Hepatocyte (in vitro differentiated cells): ENCODE data around the gene RUVBL2.

Experiments
- EZH2 ChIP-seq: fragments of 200-600 bp; sonication (generic); IDR thresholded peaks from 2 replicates; pipeline ENCODE4 v1.6.1; 2016; ENCODE audit warnings: antibody characterized with exemption, mild to moderate bottlenecking, borderline replicate concordance
- EZH2phosphoT487 ChIP-seq: fragments of 200-600 bp; sonication (generic); IDR thresholded peaks from one replicate; pipeline ENCODE4 v1.6.1; 2018; ENCODE audit warnings: antibody characterized with exemption, mild to moderate bottlenecking, low read depth, moderate library complexity; ENCODE audit not compliant: unreplicated experiment, severe bottlenecking
- TF ChIP-seq, protein P1 (sequence below): fragments of 200-600 bp; sonication (generic); IDR thresholded peaks from 2 replicates; pipeline ENCODE4 v1.5.1; 2016; ENCODE audit warnings: antibody characterized with exemption, mild to moderate bottlenecking; ENCODE audit not compliant: poor library complexity

DNA sequence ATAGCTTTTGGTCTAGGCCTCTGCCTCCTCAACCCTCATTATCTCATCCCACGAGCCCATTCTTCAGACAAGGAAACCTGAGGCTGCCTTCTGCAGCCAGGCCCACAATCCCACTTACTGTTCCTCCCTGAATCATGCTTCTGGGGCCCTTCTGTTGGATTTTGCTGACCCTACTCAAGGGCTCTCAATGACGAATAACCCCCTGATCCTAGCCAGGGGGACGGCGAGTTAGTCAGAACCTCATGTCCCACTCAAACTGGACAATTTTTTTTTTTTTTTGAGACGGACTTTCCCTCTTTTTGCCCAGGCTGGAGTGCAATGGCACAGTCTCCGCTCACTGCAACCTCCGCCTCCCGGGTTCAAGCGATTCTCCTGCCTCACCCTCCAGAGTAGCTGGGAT is 28.4 kb downstream of the RUVBL2 start:
- TF ChIP-seq EZH2 (no peak), EZH2phosphoT487 (no peak)
- TF ChIP-seq, protein P1, sequence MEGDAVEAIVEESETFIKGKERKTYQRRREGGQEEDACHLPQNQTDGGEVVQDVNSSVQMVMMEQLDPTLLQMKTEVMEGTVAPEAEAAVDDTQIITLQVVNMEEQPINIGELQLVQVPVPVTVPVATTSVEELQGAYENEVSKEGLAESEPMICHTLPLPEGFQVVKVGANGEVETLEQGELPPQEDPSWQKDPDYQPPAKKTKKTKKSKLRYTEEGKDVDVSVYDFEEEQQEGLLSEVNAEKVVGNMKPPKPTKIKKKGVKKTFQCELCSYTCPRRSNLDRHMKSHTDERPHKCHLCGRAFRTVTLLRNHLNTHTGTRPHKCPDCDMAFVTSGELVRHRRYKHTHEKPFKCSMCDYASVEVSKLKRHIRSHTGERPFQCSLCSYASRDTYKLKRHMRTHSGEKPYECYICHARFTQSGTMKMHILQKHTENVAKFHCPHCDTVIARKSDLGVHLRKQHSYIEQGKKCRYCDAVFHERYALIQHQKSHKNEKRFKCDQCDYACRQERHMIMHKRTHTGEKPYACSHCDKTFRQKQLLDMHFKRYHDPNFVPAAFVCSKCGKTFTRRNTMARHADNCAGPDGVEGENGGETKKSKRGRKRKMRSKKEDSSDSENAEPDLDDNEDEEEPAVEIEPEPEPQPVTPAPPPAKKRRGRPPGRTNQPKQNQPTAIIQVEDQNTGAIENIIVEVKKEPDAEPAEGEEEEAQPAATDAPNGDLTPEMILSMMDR: no peak
